Measurements from ENCODE around the gene STK11. TPM values are rescaled to one million over a fixed set of nuclear protein-coding genes. Genes with fewer than 3 reads are reported as not detected.

STK11 gene
- total and polyA plus RNA-seq, 10 donors: 44.0 to 107 (median 74.5) TPM

DNA sequence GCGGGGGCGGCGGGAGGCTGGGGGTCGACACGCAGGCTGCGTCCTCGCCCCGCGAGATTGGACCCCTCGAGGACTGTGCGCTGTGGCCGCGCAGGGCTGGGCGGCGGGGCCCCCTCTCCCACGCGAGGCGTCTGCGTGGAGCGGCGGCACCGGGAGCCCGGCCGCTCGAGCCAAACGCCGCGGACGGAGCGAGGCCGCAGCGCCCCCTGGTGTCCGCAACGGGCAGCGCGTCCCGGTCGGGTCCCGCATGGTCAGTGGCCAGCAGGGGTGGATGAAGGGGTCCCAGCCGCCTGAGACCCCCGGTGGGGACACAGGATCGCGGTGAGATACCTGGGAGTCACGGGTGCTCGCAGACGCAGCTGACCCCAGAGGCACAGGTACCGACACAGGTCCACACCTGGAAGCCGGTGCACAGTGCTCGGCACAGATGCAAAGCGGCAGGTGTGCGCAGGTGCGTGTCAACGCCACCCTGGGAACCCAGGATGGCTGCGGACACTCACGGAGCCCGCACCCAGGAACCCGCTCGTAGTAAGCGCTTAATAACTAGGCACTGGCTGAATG, 61.4 kb downstream of the STK11 start:
- Histone ChIP-seq H3K27ac (peak overlapping the region; percentile 74 to 100 (median 92)), H3K27me3 (replicated peaks in 1 of 7) (no peaks in the 10 kb centered on the region), H3K36me3 (peaks cover 0 to 20% (median 15%) of the 10 kb centered on the region in 6 donors), H3K4me3 (peak overlapping the region; percentile 47 to 90 (median 58)), H3K4me1 (peaks cover 73 to 96% (median 94%) of the 10 kb centered on the region in 6 donors), H3K9me3 (no peaks in the 10 kb centered on the region)
- peak; percentile 97 for DNase-seq
- 1 to 3% (median 1%) methylated on average over 13 to 59 of the region's 59 CpGs for WGBS, 5 donors
- intact Hi-C loops (cut with DNase I; ENCODE audit: low total_unique reads): loop anchor here (2.0 kb wide), 1 partner anchor 22 kb away; no protein-coding TSS in a partner anchor
- TF ChIP-seq POLR2AphosphoS5 (IDR thresholded peaks at IDR 0.05) (peak; percentile 61 to 74 (median 66)), POLR2A (IDR thresholded peaks at IDR 0.05) (no peak)
- TF ChIP-seq, protein P1, sequence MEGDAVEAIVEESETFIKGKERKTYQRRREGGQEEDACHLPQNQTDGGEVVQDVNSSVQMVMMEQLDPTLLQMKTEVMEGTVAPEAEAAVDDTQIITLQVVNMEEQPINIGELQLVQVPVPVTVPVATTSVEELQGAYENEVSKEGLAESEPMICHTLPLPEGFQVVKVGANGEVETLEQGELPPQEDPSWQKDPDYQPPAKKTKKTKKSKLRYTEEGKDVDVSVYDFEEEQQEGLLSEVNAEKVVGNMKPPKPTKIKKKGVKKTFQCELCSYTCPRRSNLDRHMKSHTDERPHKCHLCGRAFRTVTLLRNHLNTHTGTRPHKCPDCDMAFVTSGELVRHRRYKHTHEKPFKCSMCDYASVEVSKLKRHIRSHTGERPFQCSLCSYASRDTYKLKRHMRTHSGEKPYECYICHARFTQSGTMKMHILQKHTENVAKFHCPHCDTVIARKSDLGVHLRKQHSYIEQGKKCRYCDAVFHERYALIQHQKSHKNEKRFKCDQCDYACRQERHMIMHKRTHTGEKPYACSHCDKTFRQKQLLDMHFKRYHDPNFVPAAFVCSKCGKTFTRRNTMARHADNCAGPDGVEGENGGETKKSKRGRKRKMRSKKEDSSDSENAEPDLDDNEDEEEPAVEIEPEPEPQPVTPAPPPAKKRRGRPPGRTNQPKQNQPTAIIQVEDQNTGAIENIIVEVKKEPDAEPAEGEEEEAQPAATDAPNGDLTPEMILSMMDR (IDR thresholded peaks at IDR 0.05 in 8 of 11, conservative IDR thresholded peaks at IDR 0.05 in 3 of 11): peak; percentile 93 to 99 (median 97)

DNA sequence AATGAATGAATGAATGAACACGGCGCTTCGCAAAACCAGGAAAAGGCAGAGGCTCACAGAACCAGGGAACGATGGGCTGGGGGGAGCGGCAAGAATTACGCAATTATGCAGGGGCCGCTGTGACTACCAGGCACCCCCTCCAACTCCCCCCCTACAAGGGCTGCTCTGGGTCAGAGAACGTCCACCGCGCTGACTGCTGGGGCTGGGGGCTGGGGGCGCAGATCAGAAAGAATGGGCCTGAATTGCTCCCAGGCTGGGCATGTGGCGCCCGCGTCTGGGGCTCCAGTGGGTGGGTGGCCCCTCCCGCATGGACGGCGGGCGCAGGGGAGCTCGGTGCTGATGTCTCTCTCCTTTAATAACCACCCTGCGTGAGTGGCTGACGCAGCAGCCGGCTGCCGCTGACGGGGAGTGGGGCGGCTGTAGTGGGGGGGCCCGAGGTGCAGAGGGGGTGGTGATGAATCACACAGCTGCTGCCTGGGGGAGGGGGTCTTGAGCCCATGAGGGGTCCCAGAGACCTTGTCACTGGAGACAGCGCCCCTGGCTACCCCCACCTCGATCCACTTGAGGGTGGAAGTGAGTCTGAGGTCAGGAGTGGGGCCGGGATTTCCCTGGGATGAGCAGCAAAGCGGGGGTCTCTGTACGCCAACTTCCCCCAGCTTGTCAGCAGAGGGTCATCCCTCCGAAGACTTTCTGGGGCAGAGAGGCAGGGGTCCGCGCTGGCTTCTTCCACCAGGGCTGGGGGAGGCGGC, 62.1 kb downstream of the STK11 start:
- peaks cover 73 to 96% (median 94%) of the 10 kb centered on the region in 6 donors for H3K4me1 ChIP-seq
- peak overlapping the region in 4 of 8 donors; percentile 57 to 90 (median 65) for H3K4me3 ChIP-seq
- no peak for TF ChIP-seq POLR2AphosphoS5 (IDR thresholded peaks at IDR 0.05)
- TF ChIP-seq POLR2A (IDR thresholded peaks at IDR 0.05): no peak
- TF ChIP-seq, protein P1 (IDR thresholded peaks at IDR 0.05 in 8 of 11, conservative IDR thresholded peaks at IDR 0.05 in 3 of 11): no peak
- no peaks in the 10 kb centered on the region for H3K27me3 ChIP-seq (replicated peaks in 1 of 7)
- peaks cover 0 to 26% (median 22%) of the 10 kb centered on the region in 6 donors for H3K36me3 ChIP-seq
- 25 to 33% (median 28%) methylated on average over 21 to 35 of the region's 35 CpGs for WGBS, 5 donors
- DNase-seq: peak; percentile 87
- intact Hi-C loops (cut with DNase I; ENCODE audit: low total_unique reads): loop anchor here (2.0 kb wide), 1 partner anchor 23 kb away; no protein-coding TSS in a partner anchor
- no peaks in the 10 kb centered on the region for H3K9me3 ChIP-seq
- H3K27ac ChIP-seq: peak overlapping the region in 3 of 8 donors; percentile 98 to 100 (median 100)

DNA sequence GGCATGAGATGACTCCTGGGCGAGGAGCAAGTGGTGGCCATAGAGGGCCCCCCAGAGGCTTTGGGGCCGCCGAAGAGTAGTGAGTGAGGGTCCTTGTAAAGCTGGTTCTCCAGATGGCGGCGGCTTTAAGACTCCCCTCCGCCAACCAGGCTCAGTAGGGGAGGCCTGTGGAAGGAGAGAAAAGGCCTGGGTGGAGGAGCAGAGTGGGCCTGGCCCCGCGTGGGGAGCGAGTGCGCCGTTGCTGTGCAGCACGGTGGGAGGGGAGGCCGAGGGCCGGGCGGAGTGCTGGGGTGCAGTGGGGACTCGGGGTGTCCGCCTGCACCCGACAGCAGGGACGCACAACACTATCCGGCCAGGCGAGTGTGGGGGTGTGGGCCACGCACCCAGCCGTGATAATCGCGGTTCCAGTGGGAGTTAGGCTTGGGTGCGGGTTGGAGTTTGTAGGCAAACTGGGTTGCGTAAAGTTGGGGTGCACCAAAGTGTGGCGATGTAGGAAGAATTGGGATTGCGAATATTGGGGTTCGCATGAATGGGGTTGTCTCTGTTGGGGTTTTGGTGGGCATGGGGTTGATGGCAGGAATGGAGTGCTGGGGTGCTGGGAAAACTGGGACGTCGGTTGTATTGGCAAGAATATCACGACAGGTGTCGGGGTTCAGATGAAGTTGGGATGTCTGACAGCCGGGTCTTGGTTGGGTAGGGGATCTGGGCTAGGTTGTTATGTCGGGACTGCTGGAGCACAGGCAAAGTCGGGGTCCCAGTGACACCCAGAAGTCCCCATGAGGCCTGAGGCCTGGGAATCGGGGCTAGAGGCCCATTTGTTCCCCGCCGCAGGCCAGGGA, 62.9 kb downstream of the STK11 start:
- H3K27me3 ChIP-seq (replicated peaks in 1 of 7): no peaks in the 10 kb centered on the region
- TF ChIP-seq, protein P1 (IDR thresholded peaks at IDR 0.05 in 8 of 11, conservative IDR thresholded peaks at IDR 0.05 in 3 of 11): peak in 2 of 11 experiments; percentile 2 to 8
- TF ChIP-seq POLR2AphosphoS5 (IDR thresholded peaks at IDR 0.05) (peak in 1 of 3 donors; percentile 4), POLR2A (IDR thresholded peaks at IDR 0.05) (no peak)
- H3K36me3 ChIP-seq: peaks cover 4 to 34% (median 29%) of the 10 kb centered on the region in 6 donors
- no peaks in the 10 kb centered on the region for H3K9me3 ChIP-seq
- peak overlapping the region in 6 of 8 donors; percentile 60 to 91 (median 82) for H3K4me3 ChIP-seq
- peak; percentile 91 for DNase-seq
- peaks cover 77 to 96% (median 94%) of the 10 kb centered on the region in 6 donors for H3K4me1 ChIP-seq
- 56 to 64% (median 58%) methylated on average over 40 of the region's 40 CpGs for WGBS, 5 donors
- intact Hi-C loops (cut with DNase I; ENCODE audit: low total_unique reads): no loop called here
- H3K27ac ChIP-seq: peak overlapping the region; percentile 92 to 100 (median 100)
